ENCODE data around the gene PCGF6.

GRCh38 chr10:103257812-103258211 is 93.1 kb downstream of the PCGF6 start:
- TF ChIP-seq MXI1 (IDR thresholded peaks at IDR 0.05; ENCODE audit: low read depth, low read length) = no peak
- TF ChIP-seq, protein P1, sequence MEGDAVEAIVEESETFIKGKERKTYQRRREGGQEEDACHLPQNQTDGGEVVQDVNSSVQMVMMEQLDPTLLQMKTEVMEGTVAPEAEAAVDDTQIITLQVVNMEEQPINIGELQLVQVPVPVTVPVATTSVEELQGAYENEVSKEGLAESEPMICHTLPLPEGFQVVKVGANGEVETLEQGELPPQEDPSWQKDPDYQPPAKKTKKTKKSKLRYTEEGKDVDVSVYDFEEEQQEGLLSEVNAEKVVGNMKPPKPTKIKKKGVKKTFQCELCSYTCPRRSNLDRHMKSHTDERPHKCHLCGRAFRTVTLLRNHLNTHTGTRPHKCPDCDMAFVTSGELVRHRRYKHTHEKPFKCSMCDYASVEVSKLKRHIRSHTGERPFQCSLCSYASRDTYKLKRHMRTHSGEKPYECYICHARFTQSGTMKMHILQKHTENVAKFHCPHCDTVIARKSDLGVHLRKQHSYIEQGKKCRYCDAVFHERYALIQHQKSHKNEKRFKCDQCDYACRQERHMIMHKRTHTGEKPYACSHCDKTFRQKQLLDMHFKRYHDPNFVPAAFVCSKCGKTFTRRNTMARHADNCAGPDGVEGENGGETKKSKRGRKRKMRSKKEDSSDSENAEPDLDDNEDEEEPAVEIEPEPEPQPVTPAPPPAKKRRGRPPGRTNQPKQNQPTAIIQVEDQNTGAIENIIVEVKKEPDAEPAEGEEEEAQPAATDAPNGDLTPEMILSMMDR (IDR thresholded peaks at IDR 0.05) = no peak
- TF ChIP-seq, protein P2, sequence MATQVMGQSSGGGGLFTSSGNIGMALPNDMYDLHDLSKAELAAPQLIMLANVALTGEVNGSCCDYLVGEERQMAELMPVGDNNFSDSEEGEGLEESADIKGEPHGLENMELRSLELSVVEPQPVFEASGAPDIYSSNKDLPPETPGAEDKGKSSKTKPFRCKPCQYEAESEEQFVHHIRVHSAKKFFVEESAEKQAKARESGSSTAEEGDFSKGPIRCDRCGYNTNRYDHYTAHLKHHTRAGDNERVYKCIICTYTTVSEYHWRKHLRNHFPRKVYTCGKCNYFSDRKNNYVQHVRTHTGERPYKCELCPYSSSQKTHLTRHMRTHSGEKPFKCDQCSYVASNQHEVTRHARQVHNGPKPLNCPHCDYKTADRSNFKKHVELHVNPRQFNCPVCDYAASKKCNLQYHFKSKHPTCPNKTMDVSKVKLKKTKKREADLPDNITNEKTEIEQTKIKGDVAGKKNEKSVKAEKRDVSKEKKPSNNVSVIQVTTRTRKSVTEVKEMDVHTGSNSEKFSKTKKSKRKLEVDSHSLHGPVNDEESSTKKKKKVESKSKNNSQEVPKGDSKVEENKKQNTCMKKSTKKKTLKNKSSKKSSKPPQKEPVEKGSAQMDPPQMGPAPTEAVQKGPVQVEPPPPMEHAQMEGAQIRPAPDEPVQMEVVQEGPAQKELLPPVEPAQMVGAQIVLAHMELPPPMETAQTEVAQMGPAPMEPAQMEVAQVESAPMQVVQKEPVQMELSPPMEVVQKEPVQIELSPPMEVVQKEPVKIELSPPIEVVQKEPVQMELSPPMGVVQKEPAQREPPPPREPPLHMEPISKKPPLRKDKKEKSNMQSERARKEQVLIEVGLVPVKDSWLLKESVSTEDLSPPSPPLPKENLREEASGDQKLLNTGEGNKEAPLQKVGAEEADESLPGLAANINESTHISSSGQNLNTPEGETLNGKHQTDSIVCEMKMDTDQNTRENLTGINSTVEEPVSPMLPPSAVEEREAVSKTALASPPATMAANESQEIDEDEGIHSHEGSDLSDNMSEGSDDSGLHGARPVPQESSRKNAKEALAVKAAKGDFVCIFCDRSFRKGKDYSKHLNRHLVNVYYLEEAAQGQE (IDR thresholded peaks at IDR 0.05; ENCODE audit: low read depth, low read length) = no peak
- TF ChIP-seq GATA2 (CRISPR knock-in tag; IDR thresholded peaks at IDR 0.05) = no peak
- TF ChIP-seq FOXJ3 (CRISPR knock-in tag; IDR thresholded peaks at IDR 0.05) = no peak
- TF ChIP-seq YY1 (IDR thresholded peaks at IDR 0.05; ENCODE audit: low read depth) = no peak
- TF ChIP-seq EP300 (IDR thresholded peaks at IDR 0.05; ENCODE audit: borderline replicate concordance in 1 of 2, low read depth in 1 of 2, low read length in 1 of 2) = no peak
- TF ChIP-seq RXRA (IDR thresholded peaks at IDR 0.05; ENCODE audit: borderline replicate concordance, low read depth) = no peak
- TF ChIP-seq SMC3 (IDR thresholded peaks at IDR 0.05; ENCODE audit: low read depth, low read length) = no peak
- no peak for TF ChIP-seq EZH2phosphoT487 (IDR thresholded peaks at IDR 0.05; ENCODE audit: borderline replicate concordance, low read depth)

Measured in SK-N-SH (cell line).